Glutamatergic neuron (in vitro differentiated cells): ENCODE results near the gene PSME3. TPM values are rescaled to one million over a fixed set of nuclear protein-coding genes. Genes with fewer than 3 reads are reported as not detected.
"Not testable (repeated sequence)": the region's sequence is repeated elsewhere in the genome, so short reads cannot be mapped to it uniquely, and the experiment has no call there.

Source experiments
- DNase-seq: peaks from one replicate; pipeline ENCODE4 v3.0.0; 2022
- H3K27ac Mint-ChIP-seq: one replicate; pipeline ENCODE4 v1.8.0; 2020; ENCODE audit warnings: mild to moderate bottlenecking, mixed read lengths, inconsistent platforms; ENCODE audit not compliant: unreplicated experiment
- H3K27me3 Mint-ChIP-seq: one replicate; pipeline ENCODE4 v1.8.0; 2020; ENCODE audit warnings: mild to moderate bottlenecking, moderate library complexity, mixed read lengths, inconsistent platforms; ENCODE audit not compliant: unreplicated experiment
- H3K36me3 Mint-ChIP-seq: one replicate; pipeline ENCODE4 v1.8.0; 2020; ENCODE audit warnings: mild to moderate bottlenecking, mixed read lengths, inconsistent platforms; ENCODE audit not compliant: unreplicated experiment
- H3K4me1 Mint-ChIP-seq: one replicate; pipeline ENCODE4 v1.8.0; 2020; ENCODE audit warnings: mild to moderate bottlenecking, low read depth, mixed read lengths, inconsistent platforms; ENCODE audit not compliant: unreplicated experiment
- H3K4me3 Mint-ChIP-seq: one replicate; pipeline ENCODE4 v1.8.0; 2020; ENCODE audit warnings: mild to moderate bottlenecking, mixed read lengths, inconsistent platforms; ENCODE audit not compliant: unreplicated experiment
- H3K9me3 Mint-ChIP-seq: one replicate; pipeline ENCODE4 v1.8.0; 2020; ENCODE audit warnings: mild to moderate bottlenecking, moderate library complexity, mixed read lengths, inconsistent platforms; ENCODE audit not compliant: unreplicated experiment
- CTCF ChIP-seq: fragments of 200-600 bp; sonication (generic); IDR thresholded peaks from one replicate; pipeline ENCODE4 v1.5.0; 2021; ENCODE audit not compliant: partially characterized antibody, unreplicated experiment
- total RNA-seq: library from RNA; stranded (reverse); fragmentation: NEBNext Ultra II Directional; extraction: Animal tissue kit (Norgen Biotek cat#: 25700); gene quantifications from one replicate; pipeline ENCODE4 v1.2.1, GENCODE V29; 2021; ENCODE audit not compliant: unreplicated experiment

PSME3 gene
- total RNA-seq, 1 donor from 2014 or later: 127 TPM

DNA sequence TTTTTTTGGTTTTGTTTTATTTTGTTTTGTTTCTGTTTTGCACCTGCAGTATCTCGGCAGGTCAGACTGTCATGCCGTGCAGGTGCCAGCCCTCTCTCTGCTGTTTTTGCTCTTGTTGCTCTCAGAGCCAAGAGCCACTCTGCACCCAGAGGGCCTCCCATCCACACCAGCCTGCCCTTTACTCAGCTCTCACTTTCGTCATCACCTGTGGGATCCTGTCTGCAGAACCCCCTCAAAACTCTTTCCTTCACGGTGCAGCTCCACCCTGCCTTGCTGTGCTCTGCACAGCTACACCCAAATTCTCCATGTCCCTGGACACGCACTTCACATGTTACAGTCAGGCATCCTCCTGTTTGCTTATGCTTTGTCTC lies 20.4 kb downstream of the PSME3 start:
- Mint-ChIP-seq H3K4me1 (peaks cover 4% of the 10 kb centered on the region), H3K9me3 (peaks cover 3% of the 10 kb centered on the region), H3K4me3 (no peak overlapping the region), H3K36me3 (no peaks in the 10 kb centered on the region), H3K27ac (no peak overlapping the region), H3K27me3 (peaks cover 3% of the 10 kb centered on the region)
- no peak for TF ChIP-seq CTCF
- no peak for DNase-seq

- Mint-ChIP-seq H3K4me3 (no peak overlapping the region), H3K36me3 (no peaks in the 10 kb centered on the region), H3K9me3 (peaks cover 3% of the 10 kb centered on the region), H3K27ac (no peak overlapping the region), H3K4me1 (peaks cover 4% of the 10 kb centered on the region), H3K27me3 (peaks cover 3% of the 10 kb centered on the region)
- no peak for TF ChIP-seq CTCF
- no peak for DNase-seq
These were observed 21.0 kb downstream of the PSME3 start for GRCh38 chr17:42853968-42854790.

- Mint-ChIP-seq H3K4me1 (peaks cover 4% of the 10 kb centered on the region), H3K4me3 (no peak overlapping the region), H3K9me3 (peaks cover 3% of the 10 kb centered on the region), H3K27ac (no peak overlapping the region), H3K36me3 (no peaks in the 10 kb centered on the region), H3K27me3 (peaks cover 3% of the 10 kb centered on the region)
- TF ChIP-seq CTCF: no peak
- DNase-seq: no peak
These were observed 21.9 kb downstream of the PSME3 start for GRCh38 chr17:42855048-42855596.

GRCh38 chr17:42856093-42856492 lies 22.9 kb downstream of the PSME3 start:
- not testable (repeated sequence) for H3K4me3 Mint-ChIP-seq, H3K4me1 Mint-ChIP-seq, H3K27me3 Mint-ChIP-seq, H3K27ac Mint-ChIP-seq, DNase-seq, H3K36me3 Mint-ChIP-seq, H3K9me3 Mint-ChIP-seq

GRCh38 chr17:42856516-42856915 lies 23.3 kb downstream of the PSME3 start:
- not testable (repeated sequence) for DNase-seq, H3K4me1 Mint-ChIP-seq, H3K27me3 Mint-ChIP-seq, H3K4me3 Mint-ChIP-seq, H3K27ac Mint-ChIP-seq, H3K36me3 Mint-ChIP-seq, H3K9me3 Mint-ChIP-seq

DNA sequence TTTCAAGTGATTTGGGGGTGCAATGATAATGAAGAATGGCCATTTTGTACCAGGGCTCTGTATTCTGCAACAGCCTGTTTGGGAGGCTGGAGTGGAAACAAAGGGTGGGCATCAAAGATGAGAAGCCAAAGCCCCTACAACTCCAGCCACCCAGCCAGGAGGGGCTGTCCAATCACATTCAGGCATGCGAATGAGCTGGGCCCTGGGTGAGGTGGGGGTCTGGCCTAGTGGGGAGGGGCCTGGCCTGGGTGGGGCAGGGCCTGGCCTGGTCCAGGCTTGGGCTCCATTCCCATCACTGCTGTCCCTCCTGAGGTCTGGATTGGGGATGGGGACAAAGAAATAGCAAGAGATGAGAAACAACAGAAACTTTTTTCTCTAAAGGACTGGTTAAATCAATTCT lies 24.2 kb downstream of the PSME3 start:
- Mint-ChIP-seq H3K36me3 (no peaks in the 10 kb centered on the region), H3K27me3 (peaks cover 5% of the 10 kb centered on the region), H3K27ac (no peak overlapping the region), H3K9me3 (peaks cover 5% of the 10 kb centered on the region), H3K4me1 (peaks cover 4% of the 10 kb centered on the region), H3K4me3 (no peak overlapping the region)
- no peak for TF ChIP-seq CTCF
- DNase-seq: no peak
